HuH-7.5 (cell line): ENCODE data around the gene RARRES2.
"Not testable (repeated sequence)": the region's sequence is repeated elsewhere in the genome, so short reads cannot be mapped to it uniquely, and the experiment has no call there.

ENCODE experiments used
- DNase-seq: peaks from one replicate; pipeline ENCODE4 v3.0.0; 2011; ENCODE audit warnings: low spot score

Gene RARRES2

GRCh38 chr7:150316987-150317386, 24.4 kb downstream of the RARRES2 start:
- DNase-seq: not testable (repeated sequence)

DNA sequence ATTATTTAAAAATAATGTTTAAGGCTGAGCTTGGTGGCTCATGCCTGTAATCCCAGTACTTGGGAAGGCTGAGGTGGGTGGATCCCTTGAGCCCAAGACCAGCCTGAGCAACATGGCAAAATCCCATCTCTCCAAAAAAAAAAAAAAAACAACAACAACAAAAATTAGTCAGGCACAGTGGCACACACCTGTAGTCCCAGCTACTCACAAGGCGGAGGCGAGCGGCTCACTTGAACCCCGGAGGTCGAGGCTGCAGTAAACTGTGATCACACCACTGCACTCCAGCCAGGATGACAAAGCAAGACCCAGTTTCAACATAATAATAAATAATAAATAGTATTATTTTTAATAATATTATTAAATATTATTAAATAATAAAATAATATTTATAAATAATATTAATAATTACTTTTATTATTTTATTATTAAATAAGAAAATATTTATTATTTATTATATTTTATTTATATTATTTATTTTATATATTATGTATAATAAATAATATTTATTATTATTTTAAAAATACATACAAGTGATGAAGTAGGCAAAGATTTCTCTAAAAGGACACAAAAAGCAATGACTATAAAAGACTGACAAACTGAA, 26.7 kb downstream of the RARRES2 start:
- no peak for DNase-seq

DNA sequence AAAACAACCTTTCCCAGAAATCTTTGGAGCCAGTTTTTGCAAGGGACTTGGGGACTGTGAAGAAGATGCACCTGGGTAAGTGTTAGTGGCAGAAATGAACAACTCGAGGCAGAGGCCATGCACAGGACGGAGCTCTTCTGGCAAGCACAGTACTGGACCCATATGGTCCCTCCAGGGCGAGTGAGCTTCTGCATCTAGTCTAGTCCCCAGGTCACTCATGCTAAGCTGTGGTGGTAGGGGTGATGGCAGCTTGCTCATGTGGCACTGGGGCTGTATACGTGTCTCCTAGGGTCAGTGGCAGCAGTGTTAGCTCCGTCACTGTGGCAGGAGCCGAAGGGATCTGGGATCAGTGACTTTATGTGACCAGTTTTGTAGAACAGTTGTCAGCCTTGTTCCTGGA, 27.6 kb downstream of the RARRES2 start:
- no peak for DNase-seq

DNA sequence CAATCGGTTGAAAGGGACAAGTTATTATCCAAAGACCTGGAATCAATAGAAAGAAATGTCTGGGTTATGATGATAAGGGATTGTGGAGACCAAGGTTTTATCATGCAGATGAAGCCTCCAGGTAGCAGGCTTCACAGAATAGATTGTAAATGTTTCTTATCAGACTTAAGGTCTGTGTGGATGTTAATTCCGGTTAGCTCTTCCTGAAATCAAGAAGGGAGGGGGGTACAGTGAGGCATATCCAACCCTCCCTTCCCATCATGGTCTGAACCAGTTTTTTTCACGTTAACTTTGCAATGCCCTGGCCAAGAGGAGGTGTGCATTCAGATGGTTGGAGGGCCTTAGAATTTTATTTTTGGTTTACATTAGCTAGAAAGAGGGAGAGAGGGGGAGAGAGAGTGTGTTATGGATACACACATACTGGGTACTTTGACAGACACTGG, 28.0 kb downstream of the RARRES2 start:
- DNase-seq: no peak

DNA sequence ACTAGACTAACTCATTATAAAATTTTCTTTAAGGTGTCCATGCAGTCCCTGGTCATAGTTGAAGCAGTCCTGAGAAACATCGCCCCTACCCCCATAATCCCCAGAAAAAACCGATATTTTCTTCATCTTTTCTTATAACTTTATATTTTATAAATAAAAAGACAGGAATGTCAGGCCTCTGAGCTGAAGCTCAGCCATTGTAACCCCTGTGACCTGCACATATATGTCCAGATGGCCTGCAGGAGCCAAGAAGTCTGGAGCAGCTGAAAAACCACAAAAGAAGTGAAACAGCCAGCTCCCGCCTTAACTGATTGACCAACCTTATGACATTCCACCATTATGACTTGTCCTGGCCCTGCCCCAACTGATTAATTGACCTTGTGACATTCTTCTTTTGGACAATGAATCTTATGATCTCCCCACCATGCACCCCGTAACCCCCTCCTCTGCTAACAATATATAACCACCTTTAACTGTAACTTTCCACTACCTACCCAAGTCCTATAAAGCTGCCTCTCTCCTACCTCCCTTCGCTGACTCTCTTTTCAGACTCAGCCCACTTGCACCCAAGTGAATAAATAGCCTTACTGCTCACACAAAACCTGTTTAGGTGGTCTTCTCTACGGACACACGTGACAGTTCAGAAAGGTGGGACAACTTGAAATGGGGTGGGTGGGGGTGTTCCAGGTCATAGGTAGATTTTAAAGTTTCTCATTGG, 28.6 kb downstream of the RARRES2 start:
- DNase-seq: not testable (repeated sequence)

GRCh38 chr7:150311711-150312110, 29.7 kb downstream of the RARRES2 start:
- no peak for DNase-seq

- DNase-seq: no peak
Observed at GRCh38 chr7:150311146-150311545, 30.3 kb downstream of the RARRES2 start.

DNA sequence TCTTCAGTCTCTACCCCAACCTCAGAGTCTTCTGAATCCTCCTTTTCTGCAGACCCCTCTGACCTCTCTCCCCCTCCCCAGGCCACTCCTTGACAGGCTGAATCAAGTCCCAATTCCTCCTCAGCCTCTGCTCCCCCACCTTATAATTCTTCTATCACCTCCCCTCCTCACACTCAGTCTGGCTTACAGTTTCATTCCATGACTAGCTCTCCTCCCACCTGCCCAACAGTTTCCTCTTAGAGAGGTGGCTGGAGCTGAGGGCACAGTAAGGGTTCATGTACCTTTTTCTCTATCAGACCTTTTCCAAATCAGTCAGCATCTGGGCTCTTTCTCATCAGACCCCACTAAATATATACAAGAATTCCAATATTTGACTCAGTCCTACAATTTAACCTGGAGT, 32.9 kb downstream of the RARRES2 start:
- no peak for DNase-seq

- no peak for DNase-seq
Observed at GRCh38 chr7:150307904-150308303, 33.5 kb downstream of the RARRES2 start.

DNA sequence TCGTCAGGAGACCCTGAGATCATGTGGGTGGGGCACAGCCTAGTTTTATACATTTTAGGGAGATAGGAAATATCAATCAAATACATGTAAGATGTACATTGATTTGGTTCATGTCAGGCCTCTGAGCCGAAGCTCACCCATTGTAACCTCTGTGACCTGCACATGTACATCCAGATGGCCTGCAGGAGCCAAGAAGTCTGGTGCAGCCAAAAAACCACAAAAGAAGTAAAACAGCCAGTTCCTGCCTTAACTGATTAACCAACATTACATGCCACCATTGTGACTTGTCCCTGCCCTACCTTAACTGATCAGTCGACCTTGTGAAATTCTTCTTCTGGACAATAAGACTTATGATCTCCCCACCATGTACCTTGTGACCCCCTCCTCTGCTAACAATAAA, 34.3 kb downstream of the RARRES2 start:
- DNase-seq: no peak

GRCh38 chr7:150306377-150306776, 35.1 kb downstream of the RARRES2 start:
- not testable (repeated sequence) for DNase-seq

DNA sequence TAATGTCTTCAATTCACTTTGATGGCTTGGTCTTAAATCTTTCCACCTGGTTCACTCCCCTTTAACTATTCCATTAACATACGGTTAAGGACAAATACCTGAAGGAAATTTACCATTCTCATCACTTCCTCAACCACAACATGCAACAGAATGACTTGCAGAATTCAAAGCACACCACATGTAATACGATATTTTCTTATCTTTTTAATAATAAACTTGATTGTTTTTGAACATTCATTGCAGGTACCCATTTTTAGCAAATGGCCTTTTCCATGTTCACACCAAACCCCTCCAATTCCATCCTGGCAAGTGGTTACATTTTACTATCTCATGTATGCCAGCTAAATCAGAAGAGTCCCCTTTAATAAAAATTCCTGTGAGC, 35.5 kb downstream of the RARRES2 start:
- DNase-seq: not testable (repeated sequence)

DNA sequence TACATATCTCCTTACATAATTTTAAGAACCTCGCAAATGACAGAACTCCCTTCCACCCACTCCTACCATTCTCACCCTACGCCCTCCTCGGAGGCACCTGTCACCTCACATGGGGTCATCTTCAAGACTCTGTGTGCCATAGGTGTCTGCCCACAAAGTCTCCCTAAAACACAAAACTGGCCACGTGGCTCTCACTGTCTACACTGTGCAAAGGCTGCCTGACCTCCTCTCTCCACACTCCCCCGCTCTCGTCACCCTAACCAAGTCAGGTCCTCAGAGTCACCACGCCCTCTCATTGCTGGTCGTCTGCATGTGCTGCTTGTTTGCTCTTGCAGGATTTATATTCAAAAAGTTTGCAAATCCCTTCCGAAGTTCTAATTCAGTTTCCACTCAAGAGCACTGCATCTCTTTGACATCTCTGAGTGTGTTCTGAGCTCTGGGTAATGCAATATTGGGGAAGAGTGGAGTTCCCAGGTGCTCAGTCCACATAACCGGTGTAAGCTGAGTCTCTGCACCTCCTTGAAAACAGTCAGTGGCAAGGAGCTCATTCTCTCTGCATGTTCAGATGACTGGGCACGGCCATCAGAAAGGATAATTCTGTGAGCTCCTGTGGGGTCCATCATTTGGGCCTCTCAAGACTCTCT, 36.0 kb downstream of the RARRES2 start:
- not testable (repeated sequence) for DNase-seq

- not testable (repeated sequence) for DNase-seq
Observed at GRCh38 chr7:150304499-150305258, 36.8 kb downstream of the RARRES2 start.

GRCh38 chr7:150302908-150303310, 38.5 kb downstream of the RARRES2 start:
- not testable (repeated sequence) for DNase-seq

GRCh38 chr7:150297978-150298377, 43.5 kb downstream of the RARRES2 start:
- not testable (repeated sequence) for DNase-seq

GRCh38 chr7:150296802-150297201, 44.6 kb downstream of the RARRES2 start:
- not testable (repeated sequence) for DNase-seq

- not testable (repeated sequence) for DNase-seq
Observed at GRCh38 chr7:150295614-150296013, 45.8 kb downstream of the RARRES2 start.

GRCh38 chr7:150295027-150295426, 46.4 kb downstream of the RARRES2 start:
- not testable (repeated sequence) for DNase-seq

DNA sequence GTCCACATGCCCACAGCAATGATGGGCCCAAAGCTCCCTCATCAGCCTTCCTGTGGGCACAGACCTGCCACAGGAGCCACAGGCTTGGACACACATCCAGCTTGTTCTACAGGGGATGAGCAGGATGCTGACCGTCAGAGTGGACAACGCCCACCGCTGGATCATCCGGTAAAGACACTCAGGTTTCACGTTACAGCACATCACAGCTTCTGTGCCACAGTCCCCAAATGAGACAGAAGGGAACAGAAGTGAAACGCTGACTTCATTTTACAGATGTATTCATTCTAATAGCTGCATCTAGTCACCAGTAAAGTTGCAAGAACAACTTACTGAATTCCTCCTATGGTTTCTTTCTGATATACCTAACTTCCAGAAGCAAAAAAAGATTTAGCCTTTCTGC, 51.1 kb downstream of the RARRES2 start:
- DNase-seq: not testable (repeated sequence)

- not testable (repeated sequence) for DNase-seq
Observed at GRCh38 chr7:150288816-150289215, 52.6 kb downstream of the RARRES2 start.
